NOMO-1 (cell line): Measurements from ENCODE around the gene OLFML2A.
A peak's percentile ranks its signal among the peaks of the same experiment; 100 is the strongest.

Source experiments
- DNase-seq, 2 experiments: peaks; one replicate each; lab custom pipeline; 2025; ENCODE audit not compliant: unreplicated experiment in 2 of 2; lab: John Stamatoyannopoulos, UW

OLFML2A gene

DNA sequence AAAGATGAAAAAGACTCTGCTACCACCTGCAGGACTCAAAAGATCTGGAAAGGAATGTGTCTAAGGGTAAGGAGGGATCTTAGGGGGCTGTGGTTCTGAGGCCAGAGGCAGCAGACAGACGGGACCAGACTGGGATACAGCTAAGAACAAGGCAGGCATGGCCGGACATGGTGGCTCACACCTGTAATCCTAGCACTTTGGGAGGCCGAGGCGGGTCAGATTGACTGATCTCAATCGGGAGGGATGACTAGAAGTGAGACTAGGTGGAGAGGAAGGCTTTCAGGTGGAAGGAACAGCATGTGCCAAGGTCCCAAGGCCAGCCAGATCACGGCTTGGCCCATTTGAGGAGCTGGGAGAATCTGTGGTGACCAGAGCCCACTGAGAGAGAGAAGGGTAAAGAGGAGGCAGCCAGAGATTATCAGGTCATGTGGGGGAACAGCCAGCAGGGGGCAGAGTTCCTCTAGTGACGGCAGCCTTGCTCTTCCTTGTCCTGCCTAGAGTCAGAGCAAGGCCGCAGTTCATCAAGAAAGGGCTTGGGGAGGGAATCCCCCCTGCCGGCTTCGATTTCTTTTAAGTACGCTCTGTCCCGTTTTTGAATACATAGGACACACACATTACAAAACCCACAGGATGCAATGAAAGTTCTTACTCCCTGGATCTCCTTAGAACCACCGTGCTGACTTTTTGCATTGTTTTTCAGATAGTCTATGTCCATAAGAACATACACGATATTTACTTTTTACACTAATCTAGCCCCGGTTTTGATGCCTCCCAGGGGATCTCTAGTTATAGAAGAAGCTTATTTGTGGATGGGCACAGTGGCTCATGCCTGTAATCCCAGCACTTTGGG lies 2.6 kb upstream of the OLFML2A start:
- DNase-seq: peak; percentile 62 to 72

DNA sequence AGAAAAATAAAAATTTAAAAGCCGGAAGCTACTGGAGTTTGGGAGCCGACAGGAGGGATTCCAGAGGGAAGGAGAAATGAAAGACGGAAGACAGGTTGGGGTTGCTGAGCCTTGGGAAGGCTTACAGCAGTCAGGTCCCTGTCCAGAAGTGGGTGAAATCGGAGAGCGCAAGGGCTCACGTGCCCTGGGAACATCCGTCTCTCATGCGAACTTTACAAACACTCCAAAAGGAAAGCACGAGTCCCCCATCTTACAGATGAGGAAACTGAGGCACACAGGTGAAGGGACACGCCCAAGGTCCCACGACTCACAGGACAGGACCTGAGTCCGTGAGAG lies 347 bp upstream of the OLFML2A start:
- DNase-seq: no peak

DNA sequence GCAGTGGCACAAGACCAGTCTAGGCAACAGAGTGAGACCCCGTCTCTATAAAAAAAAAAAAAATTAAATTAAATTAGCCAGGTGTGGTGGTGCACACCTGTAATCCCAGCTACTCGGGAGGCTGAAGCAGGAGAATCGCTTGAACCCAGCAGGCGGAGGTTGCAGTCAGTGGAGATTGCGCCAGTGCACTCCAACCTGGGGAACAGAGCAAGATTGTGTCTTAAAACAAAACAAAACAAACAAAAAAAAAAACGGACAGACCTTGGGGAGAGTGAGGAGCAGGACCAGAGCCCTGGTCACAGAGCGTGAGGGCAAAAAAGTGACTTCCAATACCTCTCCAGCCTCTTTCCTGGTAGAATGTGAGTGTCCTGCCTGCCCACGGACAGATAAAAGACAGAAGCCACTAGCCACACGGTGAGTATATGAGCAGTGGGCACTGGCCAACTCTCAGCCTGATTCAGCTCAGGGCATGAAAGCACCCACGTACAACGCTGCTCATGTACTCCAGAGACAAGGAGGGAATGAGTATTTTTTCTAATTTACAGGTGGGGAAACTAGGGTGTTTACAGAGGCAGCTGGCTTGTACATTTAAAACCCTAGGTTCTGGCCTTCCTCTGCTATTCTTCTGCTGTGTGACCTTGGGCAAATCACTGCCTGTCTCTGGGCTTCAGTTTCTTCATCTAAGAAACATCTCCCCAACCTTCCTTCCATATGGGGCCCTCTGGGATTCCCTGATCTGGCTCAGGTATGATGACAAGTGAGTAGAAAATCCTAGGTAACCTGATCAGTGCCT lies 1.8 kb downstream of the OLFML2A start:
- no peak for DNase-seq

DNA sequence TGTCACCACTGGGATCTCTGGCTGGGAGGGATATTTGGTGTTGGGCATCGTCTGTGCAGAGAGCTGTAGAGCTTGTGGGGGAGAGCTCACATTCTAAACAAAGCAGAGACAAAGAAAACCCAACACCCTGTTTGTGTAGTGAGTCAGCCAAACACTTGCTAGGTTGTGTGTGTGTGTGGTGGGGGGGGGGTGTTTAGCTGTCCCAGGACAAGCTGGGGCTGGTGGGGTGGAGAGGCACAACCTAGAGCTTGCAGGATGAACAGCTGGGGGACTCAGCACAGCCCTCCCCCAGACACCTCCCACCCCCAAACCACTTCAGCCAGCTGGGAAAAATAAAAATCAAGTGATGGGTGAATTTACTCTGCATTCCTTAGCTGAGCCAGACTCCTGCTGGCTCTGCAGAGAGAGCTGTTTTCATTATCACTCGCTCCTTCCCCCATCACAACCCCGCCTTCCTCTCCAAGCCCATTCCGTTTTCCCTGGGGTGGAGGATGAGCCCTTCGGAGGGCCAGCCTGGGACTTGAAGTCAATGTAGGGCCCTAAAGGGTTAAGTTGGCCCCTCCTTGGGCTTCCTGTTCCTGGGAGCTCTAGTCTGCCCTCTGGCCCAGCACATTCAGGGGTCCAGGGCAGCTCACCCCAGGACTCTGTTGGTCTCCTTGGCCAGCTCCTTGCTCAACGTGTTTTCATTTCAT lies 2.6 kb downstream of the OLFML2A start:
- no peak for DNase-seq

DNA sequence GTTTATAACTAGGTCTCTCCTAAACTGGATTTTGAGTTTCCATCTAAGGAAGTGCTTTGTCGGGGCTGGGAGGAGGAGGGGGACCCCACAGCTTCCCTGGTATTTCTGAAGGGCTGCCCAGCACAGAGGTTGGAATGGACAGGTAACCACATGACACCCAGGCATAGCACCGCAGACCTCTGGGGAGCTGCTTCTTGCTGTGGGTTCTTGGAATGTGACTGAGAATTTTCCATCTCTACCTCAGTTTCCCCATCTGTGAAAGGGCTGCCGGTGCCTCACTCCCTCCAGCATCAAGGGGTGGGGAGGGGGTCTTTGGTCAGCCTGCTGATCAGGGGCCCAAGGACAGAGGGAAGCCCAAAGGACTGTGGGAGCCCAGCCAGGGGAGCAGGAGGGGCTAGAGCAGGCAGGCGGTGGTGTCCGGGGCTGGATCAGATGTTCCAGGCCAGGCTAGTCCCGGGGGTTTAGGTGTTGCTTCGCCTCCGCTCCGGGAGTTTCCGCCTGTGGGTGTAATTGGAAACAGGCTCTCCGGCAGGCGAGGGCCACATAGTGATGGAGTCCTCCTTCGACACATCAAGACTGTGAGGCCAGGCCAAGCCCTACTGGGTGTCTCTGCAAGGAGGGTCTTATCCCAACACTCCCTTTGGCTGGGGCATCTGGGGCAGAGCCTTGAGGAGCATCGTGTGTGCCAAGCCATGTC lies 3.3 kb downstream of the OLFML2A start:
- DNase-seq: no peak

DNA sequence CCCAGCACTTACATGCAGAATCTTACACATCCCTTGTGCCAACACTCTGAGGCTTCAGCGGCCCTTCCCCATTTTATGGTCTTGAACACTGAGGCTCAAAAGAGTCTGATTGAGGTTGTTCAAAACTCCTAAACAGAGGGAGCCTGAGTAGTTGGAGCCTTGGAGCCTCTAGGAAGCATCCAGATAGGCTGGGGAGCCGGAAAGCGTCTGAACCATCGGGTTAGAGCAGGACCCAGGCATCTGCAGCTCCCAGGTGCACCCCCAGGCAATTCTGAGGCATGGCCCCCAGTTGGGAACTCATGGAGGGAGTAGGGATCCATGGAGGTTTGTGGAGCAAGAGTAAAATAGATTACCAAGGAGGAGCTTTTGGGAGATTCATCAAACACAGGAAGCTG lies 3.8 kb downstream of the OLFML2A start:
- DNase-seq: no peak

DNA sequence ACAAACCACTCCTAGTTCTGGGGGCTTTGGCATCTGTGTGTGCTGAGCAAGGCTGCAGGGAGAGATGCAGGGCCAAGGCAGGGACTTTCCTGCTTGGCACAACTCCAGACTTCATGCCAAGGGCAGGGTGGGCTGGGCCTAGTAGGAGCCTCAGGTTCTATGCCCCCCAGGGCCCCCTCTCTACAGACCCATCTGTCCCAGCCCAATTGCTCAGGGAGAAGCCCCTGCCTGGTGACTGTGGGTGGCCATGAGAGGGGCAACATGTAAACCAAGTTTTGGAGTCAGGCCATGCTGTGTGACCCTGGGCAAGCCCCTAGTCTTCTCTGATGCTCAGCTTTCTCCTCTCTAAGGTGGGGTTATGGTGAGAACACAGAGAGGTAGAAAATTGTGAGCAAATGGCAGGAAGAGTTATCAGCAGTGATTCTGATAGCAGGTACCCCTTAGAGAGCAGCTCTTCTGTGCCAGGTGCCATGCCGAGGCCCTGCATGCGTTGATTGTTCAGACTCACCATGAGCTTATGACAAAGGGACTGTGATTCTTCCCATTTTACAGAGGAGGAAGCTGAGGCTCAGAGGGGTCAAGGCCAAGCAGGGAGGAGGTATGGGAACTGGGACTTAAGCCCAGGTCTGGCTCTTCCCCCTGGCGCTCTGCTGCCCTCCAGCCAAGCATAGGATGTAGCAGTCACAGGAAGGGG lies 5.2 kb downstream of the OLFML2A start:
- no peak for DNase-seq

DNA sequence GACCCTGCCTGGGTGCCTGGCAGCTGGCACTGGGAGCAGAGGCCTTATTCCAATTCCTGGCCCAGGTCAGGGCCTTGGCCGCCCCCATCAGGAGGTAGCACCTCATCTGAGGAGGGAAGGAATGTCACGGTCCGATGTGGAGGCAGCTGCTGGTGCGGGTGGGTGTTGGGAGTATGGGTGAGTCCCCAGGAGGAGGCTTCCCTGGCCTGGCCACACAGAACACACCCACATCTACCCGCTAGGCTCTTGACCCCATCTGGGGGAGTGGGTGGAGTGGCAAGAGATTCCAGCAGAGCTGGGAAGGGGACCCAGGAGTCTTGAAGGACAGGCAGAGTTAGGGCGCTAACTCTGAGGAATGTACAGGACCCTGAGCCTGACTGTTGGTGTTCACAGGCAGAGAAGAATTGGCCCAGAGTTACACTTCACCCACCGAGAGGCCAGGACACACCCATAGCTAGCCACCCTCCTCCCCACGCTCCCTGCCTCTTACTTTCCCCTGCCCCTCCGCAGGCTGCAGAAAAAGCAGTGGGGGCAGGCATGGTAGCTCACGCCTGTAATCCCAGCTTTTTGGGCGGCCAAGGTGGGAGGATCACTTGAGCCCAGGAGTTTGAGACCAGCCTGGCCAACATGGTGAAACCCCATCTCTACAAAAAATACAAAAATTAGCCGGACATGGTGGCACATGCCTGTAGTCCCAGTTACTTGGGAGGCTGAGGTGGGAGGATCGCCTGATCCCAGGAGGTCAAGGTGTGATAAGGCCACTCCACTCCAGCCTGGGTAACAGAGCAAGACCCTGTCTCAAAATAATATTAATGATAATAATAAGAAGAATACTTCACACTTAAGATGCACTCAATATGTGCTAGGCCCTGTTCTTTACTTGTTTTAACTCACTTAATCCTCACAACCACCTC lies 6.0 kb downstream of the OLFML2A start:
- DNase-seq: no peak

DNA sequence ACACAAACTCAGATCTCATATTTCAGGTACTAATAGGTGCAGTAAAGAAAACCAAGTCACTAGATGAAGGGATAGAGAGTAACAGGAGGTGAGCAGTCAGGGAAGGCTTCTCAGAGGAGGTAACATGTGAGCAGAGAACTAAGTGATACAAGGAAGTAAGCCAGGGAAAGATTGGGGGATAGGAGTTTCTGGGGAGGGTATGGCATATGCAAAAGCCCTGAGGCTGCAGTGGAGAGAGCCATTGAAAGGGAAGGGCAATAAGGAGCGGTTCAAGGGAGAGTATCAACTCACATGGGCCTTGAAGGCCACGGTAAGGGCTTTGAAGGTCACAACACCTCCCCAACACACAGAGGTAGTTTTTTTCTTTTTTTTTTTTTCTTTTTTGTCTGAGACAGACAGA lies 6.9 kb downstream of the OLFML2A start:
- DNase-seq: no peak

DNA sequence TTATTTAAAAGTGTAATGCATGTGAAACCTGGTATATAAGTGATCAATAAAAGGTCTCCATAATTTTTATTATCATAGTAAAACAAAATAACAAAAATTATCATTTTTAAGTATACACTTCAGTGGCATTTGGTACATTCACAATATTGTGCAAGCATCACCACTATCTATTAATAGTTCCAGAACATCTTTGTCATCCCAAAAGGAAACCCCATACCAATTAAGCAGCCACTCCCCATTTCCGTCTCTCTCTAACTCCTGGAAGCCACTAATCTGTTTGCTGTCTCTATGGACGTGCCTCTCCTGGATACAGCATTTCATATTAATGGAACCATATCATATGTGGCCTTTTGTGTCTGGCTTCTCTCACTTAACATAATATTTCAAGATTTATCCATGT lies 7.6 kb downstream of the OLFML2A start:
- peak; percentile 85 to 94 for DNase-seq

DNA sequence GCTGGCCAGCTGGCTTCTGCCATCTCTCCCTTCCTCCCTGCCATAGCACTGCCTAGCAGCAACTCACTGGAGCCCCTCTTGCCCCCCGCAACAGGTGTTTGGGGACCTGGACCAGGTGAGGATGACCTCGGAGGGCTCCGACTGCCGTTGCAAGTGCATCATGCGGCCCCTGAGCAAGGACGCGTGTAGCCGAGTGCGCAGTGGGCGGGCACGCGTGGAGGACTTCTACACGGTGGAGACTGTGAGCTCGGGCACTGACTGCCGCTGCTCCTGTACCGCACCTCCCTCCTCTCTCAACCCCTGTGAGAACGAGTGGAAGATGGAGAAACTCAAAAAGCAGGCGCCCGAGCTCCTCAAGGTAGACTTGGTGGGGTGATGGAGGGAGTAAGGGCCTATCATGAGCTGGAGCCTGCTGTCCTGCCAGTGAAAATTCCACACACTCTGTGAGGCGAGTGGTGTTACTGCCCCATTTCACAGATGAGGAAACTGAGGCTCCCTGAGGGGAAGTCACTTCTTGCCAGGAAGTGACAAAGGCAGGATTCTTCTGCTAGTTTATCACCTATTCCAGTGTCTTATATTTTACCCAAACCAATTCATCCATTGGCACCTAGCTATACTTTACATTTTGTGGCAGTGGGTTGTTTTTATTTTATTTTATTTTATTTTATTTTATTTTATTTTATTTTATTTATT lies 10.1 kb downstream of the OLFML2A start:
- DNase-seq: no peak

DNA sequence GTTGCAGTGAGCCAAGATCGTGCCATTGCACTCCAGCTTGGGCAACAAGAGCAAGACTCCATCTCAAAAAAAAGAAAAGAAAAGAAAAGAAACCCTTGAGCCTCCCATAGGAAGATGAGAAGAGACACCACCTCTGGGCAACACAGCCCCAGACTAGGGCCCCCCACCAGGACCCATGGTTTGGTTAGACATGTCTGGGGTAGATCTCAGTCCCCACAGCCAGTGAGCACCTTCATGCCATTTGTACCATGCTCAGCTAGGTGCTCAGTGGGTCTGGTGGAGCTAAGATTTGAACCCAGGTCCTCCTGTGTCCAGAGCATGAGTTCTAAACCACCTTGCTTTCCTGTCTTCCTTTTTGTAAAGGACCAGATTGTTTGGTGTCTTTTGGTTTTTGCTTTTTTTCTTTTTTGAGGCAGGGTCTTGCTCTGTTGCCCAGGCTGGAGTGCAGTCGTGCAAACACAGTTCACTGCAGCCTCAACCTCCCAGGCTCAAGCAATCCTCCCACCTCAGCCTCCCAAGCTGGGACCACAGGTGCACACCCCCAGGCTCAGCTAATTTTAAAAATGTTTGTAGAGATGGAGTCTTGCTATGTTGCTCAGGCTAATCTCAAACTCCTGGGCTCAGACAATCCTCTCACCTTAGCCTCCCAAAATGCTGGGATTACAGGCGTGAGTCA lies 11.7 kb downstream of the OLFML2A start:
- no peak for DNase-seq

DNA sequence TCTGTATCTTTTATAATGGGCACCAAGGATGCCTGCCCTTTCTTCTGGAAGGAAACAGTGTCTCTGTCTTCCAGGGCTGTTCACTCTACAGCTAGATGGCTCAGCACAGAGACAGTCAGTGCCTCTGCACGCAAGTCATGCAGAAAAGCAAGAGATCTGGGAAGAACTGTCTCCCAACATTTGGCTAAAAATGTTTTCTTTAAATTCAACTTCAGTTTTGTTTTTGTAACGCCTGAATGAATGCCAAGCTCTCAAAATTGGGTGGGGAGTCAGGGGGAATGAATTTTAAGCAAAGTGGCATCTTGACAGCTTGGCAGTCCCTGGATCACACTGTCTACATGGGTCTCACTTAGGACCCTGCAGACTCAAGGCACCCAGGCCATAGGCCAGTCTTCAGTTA lies 12.6 kb downstream of the OLFML2A start:
- no peak for DNase-seq

DNA sequence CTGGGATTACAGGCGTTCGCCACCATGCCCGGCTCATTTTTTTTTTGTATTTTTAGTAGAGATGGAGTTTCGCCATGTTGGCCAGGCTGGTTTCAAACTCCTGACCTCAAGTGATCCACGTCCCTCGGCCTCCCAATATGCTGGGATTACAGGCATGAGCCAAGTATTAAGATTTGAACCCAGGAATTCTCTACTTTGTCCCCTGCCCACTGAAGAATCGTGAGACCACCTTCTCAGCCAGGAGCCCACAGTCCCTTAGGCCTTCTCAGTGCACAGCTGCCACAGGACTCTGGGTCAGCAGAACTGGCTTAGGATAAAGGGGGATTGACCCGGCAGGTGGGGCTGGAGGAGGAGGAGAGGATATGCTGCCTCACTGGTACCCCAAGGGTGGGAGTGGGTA lies 13.4 kb downstream of the OLFML2A start:
- no peak for DNase-seq

DNA sequence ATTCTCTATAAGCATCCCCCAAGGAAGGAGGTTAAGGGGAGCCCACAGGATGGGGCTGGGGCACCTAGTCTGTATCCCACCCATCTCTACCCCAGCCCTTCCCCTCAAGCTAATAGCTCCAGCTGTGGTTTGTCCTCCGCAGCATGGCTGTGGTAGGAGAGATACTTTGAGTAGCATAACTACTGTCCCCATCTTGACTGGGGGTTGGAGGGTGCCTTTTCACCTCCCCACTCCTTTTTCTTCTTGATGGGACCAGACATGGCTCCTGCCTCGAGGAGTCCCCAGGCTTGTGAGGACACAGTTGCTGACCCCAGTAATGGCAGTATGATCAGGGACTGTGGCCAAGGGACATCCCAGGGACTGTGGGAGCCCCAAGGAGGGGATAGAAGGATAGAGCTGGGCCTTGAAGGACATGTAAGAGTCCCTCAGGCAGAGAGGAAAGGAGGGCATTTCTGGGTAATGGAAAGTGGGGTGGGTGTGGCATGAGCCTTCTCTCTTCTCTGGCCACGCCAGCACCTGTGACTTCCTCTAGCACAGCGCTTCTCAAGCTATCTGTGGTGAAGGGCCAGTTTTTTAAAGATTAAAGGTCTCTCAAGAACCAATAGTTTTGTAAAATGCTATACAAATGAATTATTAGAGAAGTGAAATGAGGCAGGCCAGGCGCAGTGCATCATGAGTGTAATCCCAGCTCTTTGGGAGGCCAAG lies 14.0 kb downstream of the OLFML2A start:
- no peak for DNase-seq

DNA sequence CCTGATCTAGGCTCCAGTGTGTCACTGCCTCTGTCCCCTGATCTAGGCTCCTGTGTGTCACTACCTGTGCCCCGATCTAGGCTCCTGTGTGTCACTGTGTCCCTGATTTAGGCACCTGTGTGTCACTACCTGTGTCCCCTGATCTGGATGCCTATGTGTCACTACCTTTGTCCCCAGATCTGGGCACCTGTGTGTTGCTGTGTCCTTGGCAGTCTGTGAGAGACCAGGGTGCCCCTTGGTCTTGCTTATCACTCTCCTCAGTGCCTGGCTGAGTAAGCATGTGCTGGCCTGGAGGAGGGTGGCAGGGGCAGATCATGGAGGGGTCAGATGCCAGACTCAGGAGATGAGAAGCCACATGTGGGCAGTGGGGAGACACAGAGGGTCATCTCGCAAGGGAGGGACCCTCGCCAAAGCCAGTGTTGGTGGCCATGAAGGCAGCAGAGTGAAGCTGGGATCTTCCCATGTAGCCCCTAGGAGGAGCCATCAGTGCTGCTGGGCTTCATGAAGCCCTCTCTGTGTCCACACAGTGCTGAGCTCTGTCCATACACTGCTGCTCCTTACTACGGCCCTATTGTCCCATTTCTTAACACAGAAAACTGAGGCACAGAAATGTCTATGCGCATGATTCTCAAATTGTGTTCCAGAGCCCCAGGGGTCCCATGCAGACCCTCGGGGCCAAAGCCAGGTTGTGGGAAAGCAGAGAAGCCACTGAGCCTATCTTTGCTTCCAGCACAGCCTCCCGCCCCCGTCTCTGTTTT lies 15.5 kb downstream of the OLFML2A start:
- DNase-seq: no peak

DNA sequence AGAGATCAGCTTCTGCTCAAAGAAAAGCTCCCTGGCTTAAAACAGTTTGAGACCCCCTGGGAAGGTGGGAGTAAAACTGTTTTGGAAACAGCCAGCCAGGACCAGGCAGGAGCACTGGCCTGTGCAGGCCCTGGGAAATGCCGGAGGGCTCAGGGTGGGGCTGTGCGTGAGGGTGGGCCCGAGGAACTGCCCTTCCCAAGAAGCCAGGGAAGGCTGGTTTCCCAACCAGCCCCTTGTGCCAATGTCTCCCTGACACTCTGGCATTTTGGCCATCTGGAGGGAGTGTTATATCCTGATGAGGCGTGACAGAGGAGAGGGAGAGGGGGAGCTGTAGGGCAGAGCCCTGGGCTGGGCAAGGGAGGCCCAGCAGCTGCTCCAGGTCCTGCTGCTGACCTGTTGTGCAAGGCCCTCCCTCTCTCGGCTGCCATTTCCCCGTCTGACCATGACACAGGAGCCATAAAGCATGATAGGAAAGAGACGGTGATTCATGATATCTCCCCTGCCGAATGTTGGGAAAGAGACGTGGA lies 16.1 kb downstream of the OLFML2A start:
- no peak for DNase-seq
